ENCODE measurements around the gene TMEM35B. TPM values are rescaled to one million over a fixed set of nuclear protein-coding genes. Genes with fewer than 3 reads are reported as not detected.
"Not testable (repeated sequence)": the region's sequence is repeated elsewhere in the genome, so short reads cannot be mapped to it uniquely, and the experiment has no call there.

TMEM35B gene
- total RNA-seq = not detected

- DNase-seq = peak; percentile 68
Observed at GRCh38 chr1:34984793-34985608, at the start of gene TMEM35B. TMEM35B (minus strand) TSS chr1:34985347; CDS start chr1:34985305, 42 bp downstream.

- DNase-seq = no peak
Observed at GRCh38 chr1:35033346-35033745, 48.2 kb upstream of the TMEM35B start.

- no peak for DNase-seq
Observed at GRCh38 chr1:35032384-35032739, 47.2 kb upstream of the TMEM35B start.

- DNase-seq = peak; percentile 4
Observed at GRCh38 chr1:35030756-35031446, 45.8 kb upstream of the TMEM35B start.

- no peak for DNase-seq
Observed at GRCh38 chr1:35030338-35030737, 45.2 kb upstream of the TMEM35B start.

GRCh38 chr1:35029761-35030160 is 44.6 kb upstream of the TMEM35B start:
- no peak for DNase-seq

DNA sequence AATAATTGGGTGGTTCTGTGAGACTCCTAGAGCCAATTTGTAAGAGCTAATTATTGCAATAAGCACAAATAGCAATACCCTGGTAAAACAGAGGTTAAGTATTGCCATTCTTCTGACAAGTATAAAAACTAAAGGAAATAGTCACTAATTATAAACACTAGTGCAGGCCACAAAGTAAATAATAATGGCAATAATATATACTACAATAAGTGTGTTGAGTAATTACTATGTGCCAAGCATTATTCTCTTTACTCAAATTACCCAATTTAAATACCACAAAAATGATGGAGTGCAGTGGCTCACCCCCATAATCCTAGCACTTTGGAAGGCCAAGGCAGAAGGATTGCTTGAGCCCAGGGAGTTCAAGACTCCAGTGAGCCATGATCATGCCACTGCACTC is 31.3 kb upstream of the TMEM35B start:
- DNase-seq = no peak

GRCh38 chr1:35014486-35014885 is 29.3 kb upstream of the TMEM35B start:
- DNase-seq = no peak

- no peak for DNase-seq
Observed at GRCh38 chr1:35005711-35006110, 20.6 kb upstream of the TMEM35B start.

DNA sequence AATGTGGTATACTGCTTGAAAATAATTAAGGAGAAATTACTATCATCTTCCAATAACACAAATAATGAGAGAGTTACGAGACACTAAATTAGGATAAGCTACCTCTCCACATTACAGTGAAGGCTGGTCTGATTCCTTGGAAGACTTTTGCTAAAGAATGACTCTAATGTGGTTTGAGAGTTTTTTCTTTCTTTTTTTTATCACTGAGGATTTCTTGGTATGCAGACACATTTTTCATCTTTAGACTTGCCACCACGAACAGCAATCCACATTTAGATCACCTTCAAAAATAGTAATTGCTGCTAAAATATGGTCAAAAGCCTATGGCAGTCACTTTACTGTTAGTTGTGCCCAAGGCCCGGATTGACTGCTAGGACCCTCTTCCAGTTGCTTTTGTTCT is 16.6 kb upstream of the TMEM35B start:
- no peak for DNase-seq

DNA sequence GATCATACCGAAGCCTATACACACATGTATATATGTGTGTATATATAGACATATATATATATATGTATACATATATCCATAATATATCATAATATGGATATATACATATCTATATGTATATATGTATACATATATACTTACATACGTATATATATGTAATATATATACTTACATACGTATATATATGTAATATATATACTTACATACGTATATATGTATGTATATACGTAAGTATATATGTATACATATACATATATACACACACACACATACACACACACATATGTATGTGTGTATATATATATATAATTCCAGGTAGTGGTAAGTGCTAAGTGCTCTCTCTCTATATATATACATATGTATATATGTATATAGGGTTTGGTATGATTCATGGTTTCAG is 9.7 kb upstream of the TMEM35B start:
- DNase-seq = no peak

DNA sequence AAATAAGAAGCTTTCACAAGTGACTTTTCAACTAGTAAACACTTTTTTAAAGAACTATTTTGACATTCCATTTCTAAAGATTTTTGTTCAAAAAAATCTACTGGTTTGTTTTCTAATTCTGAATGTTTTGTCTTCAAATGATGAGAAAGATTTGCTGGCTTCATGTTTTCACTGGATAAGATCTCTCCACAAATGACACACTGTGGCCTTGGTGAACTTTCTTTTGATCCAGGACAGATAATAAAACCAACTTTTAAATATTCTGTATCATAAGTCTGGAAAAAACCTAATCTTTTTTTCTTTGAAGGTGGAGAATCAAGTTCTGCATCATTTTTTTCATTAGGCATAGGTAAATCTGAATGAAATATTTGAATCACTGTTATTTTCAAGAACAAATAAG is 3.4 kb upstream of the TMEM35B start:
- no peak for DNase-seq

DNA sequence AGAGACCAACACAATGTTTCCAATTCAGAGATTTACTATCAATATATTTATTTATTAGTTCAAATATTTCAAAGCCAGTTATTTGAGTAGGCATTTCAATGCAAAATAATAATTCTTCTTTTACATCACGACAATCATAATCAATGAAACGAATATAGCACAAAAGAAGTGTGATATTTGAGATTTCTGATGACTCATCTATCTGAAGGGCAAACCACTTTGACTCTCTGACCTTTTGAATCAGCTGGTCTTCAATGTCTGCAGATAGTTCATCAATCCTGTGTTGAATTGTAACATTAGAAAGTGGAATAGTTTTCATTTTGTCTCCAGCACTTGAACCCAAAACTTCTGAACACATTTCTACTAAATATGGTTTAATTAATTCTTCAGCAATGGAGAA is 3.0 kb upstream of the TMEM35B start:
- DNase-seq = no peak

GRCh38 chr1:34987018-34987417 is 1.9 kb upstream of the TMEM35B start:
- DNase-seq = no peak

DNA sequence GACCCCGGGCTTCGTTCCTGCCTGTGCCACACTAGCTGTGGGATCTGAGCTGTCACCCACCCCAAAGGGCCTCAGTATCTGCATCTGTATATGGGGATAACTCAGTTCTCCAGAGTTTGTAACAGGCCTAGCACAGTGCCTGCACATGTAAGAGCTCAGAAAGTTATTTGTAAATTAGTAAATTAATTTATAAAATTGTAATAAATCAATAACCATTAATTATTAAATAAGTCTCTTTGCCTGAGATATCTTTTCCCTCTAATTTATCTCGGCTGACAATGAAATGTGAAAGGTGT is 410 bp upstream of the TMEM35B start:
- DNase-seq = not testable (repeated sequence)

DNA sequence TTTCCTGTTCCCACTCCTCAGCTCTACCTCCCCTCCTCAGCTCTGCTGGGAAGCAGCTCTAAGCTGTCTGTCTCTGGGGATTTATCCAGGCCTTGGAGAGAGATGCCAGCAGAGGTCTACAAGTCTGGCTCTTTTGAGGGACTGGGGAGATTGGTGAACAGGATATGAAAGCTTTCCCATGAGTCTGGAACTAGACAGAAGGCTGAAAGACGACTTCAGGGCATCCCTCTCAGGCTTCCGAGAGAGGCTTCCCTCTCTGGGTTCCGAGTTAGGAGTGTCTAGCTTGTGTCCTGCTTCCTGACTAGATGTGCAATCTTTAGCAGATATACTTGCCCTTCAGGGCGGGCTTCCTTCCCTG is 733 bp downstream of the TMEM35B start:
- DNase-seq = no peak

DNA sequence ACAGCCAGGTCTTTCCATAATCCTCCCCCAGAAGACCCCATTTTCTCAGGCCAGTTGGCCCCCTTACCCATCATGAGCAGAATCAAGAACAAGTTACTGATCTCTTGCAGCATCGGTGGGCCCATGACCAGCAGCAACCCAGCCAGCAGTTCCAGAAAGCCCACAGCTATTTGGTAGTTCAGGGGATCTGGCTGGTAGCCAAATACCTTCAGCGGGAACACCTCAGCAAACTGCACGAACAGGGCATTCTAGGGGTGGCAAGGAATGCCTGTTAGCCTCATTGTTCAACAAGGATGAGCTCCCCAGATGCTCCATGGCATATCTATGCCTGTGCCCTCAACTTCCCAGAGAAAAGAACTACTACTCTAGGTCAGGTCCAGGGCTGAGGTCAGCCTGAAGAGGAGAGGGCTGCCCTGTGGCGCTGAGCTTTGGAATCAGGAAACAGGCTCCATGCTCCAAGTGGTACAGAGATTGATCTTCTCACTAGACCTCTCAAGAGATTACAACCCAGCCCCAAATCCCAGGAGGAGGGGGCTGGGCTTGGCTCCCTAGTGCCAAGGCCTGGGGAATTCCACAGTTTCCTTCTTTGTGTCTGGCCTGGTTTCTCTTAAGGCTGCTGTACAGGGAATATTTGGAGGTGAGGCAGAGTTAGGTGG is 1.3 kb downstream of the TMEM35B start:
- no peak for DNase-seq

DNA sequence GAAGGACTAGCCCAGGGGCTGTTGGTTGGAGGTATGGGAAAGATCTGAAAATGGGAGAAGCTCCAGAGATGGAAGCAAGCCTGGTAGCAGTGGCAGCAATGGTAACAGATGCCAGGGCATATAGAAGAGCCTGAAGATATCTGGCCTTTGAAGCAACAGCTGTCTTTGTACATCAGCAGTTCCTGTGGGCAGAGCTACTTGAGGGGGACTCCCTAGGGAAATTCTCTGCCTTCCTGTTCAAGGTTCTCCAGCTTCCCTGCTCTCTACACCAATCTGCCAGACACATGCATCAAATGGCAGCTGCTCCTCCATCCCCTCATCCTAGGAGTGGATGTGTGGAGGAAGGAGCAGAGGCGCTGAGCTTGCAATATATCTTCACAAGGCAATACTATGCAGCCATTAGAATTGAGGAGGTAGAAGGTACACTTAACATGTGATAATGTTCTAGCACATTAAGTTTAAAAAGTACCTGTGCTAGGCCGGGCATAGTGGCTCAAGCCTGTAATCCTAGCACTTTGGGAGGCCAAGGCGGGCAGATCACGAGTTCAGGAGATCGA is 2.2 kb downstream of the TMEM35B start:
- DNase-seq = no peak

- no peak for DNase-seq
Observed at GRCh38 chr1:34980715-34981114, 4.4 kb downstream of the TMEM35B start.

- DNase-seq = no peak
Observed at GRCh38 chr1:34978921-34979320, 6.2 kb downstream of the TMEM35B start.

DNA sequence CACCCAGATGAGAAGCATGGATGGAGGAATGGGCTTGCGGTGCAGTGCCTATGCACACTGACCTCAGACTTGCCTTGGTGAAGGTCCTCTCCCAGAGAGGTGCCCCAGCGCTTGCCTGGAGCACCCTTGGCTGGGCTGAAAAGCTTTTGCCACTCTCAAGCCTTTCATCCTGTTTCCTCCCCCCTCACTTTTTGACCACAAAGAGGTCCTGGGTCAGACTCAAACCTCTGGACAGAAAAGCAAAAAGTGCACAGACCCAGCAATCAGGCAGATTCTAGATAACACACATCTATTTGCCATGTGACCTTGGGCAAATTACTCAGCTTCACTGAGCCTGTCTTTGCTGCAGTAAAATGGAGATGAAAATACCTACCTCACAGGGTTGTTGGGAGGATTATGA is 7.3 kb downstream of the TMEM35B start:
- no peak for DNase-seq

- DNase-seq = no peak
Observed at GRCh38 chr1:34977210-34977471, 8.0 kb downstream of the TMEM35B start.

DNA sequence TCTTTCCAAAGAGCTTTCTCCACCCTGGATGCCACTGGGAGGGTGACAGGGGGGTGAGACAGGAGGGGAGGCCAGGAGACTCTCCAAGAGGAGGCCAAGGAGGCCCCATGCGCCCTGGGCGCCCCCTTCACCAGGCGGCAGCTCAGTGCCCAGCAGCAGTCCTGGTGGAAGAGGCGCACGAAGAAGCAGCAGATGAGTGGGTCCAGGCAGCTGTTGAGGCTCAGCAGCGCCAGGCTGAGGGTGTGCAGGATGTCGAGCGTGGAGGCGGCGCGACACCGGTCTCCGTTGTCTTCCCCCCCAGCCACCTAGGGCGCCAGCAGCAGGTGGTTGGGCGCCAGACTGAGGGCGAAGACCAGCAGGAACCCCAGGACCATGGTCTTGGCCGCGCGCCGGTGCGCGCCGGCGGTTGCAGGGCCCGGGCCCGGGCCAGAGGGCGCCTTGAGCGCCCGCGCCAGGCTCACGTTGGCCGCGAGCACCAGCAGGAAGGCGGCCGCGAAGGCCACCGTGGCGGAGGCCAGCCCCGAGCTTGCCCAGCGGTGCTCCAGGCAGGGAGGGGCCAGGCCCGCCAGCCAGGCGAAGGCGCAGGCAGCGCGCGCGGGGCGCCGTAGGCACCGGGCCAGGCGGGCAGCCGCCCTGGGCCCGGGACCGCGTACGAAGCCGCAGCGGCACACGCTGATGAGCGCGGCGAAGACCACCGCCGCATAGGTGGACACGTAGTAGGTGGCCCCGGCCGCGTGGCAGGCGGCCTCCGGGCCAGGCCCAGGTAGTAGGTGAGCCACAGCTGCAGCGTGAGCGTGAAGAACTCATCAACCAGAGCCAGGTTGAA is 8.6 kb downstream of the TMEM35B start:
- no peak for DNase-seq
